NOMO-1 treated with DMSO at 0.1 percent for 48 hours (cell line): ENCODE data around the gene HMGCLL1.

ENCODE experiments used
- DNase-seq: peaks from one replicate; lab custom pipeline; 2025; ENCODE audit not compliant: unreplicated experiment; lab: John Stamatoyannopoulos, UW

The HMGCLL1 gene

GRCh38 chr6:55536391-55536956 is 42.5 kb downstream of the HMGCLL1 start:
- no peak for DNase-seq

GRCh38 chr6:55531496-55531895 is 47.5 kb downstream of the HMGCLL1 start:
- DNase-seq: no peak

GRCh38 chr6:55530931-55531330 is 48.1 kb downstream of the HMGCLL1 start:
- DNase-seq: no peak

DNA sequence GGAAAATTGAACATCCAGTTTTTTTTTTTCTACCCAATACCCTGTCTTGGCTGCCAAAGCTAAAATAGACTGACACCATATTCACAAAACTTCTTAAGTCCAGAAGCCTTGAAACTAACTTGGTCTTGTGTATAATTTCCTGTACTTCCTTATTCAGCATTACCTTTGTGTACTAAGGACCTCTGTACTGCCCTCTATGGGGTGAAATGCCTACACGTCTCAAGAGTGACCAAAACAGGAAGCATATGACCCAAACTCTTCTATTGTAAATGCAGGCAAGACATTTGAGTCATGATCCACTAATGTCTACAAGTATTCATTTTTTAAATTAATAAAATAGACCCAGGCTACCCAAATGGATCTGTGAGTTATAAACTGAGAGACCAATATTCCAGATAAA is 50.4 kb downstream of the HMGCLL1 start:
- DNase-seq: peak; percentile 39

DNA sequence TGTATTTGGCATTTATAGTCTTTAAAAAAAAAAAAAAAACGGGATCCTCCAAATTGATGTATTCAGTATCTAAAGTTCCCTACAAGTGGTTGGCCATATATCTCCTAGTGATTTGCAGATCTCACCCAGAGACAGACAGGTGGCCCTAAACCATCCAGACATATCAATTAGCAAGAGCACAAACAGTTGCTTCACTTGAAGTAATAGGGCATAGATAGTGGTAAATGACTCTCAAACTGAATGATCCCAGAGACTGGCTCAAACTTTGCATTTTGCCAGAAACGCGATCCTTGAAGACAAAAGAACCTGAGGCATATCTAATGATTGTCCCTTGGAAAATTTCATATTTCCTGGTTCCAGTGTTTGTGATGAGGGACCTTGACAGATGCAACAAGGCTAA is 54.6 kb downstream of the HMGCLL1 start:
- DNase-seq: no peak

GRCh38 chr6:55518529-55519060 is 60.4 kb downstream of the HMGCLL1 start:
- DNase-seq: no peak

DNA sequence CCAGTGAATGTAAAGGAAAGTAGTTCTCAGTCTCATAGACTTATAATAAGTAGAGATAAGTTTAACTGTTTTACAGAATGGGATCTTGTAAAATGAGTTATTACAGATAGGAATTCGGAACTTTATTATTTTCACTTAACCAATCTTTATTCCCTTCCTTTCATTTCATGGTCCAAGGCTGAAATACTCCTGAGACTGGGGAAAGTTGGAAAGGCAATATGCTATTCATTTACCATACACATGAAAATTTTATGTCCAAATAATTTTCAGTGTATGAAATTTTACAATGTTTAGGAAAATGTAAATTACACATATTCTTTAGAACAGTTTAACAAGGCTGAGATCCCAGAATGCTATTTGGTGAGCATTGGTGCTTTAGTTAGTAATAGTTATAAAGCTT is 62.3 kb downstream of the HMGCLL1 start:
- DNase-seq: no peak

DNA sequence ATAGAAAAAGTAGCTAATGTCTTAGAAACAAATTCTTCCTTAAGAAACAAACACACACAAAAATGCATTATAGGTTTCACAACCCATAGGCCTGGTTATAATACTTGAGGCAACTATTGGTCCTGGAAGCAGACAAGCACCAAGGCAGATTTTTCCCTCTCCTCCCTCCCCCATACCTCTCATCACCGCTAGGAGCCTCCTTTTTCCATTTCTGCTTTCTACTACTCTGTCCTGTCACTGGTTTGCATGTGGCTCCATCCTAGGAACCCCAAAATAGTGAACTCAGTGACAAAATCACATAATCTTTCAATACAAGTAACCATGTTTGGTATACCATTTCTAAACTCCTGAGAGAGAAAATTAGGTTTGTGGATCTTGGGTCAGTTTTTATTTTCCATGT is 66.1 kb downstream of the HMGCLL1 start:
- no peak for DNase-seq

DNA sequence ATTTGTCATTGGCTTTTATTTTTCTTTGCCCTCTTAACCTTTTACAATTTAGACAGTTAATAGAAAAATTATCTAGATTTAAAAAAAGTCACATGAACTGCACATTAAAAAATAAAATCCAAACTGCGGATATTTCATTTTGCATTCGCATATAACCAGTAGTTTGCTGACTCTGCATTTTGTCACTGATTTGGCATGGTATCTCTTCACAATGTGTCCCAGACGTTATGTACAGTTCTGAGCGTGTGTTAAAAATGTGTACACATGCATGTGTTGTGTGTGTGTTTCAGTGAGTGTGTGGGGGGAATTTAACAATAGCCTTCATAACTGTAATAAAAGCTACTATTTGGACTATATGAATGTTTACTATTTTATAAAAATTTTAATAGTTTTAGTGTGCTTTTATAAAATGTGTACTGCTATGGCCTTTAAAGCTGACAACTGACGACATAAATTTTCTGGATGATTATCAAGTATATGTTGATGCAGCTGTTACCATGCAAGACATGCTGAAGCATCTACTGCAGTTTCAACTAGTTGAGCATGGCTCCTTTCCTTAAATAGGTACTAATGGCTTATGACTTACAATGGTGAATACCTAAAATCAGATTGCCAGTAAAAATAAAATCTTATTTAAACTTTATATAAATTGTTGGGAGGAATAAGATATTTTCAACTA is 67.7 kb downstream of the HMGCLL1 start:
- DNase-seq: no peak

GRCh38 chr6:55499591-55499990 is 79.4 kb downstream of the HMGCLL1 start:
- no peak for DNase-seq

DNA sequence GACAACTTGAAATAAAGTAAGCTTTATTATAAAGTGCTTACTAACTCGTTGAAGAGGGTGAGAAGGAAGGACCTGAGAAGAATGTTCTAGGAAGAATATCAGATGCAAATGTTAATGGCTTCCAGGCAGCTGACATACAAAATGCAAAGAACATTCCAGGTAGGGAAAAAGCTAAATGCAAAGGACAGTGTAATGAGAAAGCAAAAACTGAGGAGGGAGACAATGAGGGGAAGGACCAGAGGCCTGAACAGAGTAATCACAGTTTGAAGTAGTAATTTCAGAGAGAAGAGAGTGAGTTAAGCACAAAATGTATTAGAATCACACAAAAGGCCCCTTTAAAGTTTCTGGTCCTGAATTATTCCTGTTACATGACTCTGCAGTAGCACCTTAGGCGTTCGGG is 81.3 kb downstream of the HMGCLL1 start:
- no peak for DNase-seq

DNA sequence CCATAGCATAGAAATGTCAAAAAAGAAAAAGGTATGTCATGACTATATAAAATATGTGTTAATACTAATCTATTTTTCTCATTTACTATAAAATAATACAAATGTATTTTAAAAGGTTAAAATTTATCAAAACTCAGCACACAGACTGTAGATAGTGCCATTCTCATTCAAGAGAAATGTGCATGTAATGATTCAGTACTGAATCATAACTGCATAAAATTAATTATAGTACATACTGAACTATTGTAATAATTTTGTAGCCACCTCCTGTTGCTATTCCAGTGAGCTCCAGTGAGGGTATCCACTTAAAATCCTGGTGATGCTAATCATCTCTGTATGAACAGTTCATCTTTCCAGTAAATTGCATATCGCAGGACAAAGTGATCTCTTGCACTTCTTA is 82.8 kb downstream of the HMGCLL1 start:
- DNase-seq: no peak

DNA sequence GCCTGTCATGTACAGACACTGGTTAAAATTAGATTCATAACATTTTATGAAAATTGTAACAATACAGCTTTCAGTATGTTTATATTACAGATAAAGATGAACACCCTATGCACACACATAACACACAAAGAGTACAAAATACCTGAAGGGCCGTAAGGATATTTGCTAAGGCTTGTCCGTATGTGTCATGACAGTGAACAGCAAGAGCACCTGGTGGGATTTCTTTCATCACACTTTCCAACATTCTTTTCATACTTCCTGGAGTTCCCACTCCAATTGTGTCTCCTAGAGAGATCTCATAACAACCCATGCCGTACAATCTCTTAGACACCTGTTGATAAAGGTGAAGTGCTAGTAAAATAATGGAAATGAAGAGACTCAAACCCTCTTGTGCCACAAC is 83.7 kb downstream of the HMGCLL1 start:
- DNase-seq: no peak

DNA sequence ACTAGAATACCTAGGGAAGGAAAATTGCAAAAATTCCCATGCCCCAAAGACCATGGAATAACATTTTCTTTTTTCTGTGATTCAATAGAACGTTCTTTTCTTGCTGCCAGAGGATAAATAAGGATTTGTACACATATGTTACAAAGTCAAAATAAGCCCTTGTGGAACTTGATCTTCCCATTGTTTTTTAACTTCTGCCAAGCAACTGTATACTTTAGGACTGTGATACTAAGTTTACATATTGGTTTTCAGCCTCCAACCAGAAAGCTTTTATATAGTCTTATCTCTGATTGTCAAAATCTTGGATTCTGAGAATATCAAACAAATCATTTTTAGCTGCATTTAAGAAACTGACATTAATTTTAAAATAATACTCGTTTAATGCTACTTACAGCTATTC is 84.6 kb downstream of the HMGCLL1 start:
- DNase-seq: no peak

- no peak for DNase-seq
Measured at GRCh38 chr6:55492259-55492658, 86.7 kb downstream of the HMGCLL1 start.

- no peak for DNase-seq
Measured at GRCh38 chr6:55490871-55491270, 88.1 kb downstream of the HMGCLL1 start.

DNA sequence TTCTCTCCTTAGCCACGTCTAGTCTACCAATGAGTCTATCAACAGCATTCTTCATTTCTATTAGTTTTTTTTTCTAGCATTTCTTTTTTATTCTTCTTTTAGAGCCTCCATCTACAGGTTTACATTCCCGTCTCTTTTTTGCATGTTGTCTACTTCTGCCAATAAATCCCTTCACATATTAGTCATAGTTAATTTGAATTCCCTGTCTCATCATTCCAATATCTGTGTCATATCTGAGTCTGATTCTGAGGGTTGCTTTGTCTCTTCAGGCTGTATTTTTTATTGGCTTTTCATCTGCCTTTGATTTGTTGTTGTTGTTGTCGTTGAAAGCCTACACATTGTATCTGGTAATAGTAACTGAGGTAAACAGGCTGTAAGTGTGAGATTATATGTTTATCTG is 104.6 kb downstream of the HMGCLL1 start:
- DNase-seq: no peak

DNA sequence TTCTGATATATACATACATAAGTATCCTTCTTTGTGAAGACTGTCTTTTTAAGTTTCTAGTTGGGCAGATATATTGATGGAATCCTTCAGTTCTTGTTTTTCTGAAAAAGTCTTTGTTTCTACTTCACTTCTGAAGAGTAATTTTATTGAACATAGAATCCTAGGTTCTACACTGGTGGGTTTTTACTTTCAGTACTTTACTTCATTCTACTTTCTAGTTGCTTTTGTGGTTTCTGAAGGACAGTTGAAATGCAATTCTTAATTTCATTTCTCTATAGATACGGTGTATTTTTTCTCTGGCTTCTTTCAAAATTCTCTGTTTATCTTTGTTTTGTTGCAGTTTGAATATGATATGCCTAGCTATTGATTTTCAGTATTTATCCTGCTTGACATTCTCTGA is 105.3 kb downstream of the HMGCLL1 start:
- no peak for DNase-seq

DNA sequence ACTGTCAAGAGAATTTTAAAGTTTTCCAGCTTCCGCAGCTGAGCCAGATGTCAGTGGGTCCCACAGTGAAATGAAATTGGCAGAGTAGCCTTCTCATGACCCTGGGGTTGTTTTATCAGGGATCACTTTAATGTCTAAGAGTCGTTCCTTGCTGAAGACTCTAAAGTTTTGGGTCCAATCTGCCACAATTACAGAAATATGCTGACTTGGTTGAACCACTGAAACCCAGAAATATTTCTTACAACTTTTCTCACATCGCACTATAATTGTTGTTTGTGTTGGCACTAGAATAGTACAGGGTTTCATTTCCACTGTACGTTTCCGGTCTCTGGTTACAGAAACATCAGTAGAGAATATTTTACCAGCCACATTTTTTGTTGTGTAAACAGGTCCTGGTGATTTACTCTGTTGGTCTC is 109.0 kb downstream of the HMGCLL1 start:
- no peak for DNase-seq

DNA sequence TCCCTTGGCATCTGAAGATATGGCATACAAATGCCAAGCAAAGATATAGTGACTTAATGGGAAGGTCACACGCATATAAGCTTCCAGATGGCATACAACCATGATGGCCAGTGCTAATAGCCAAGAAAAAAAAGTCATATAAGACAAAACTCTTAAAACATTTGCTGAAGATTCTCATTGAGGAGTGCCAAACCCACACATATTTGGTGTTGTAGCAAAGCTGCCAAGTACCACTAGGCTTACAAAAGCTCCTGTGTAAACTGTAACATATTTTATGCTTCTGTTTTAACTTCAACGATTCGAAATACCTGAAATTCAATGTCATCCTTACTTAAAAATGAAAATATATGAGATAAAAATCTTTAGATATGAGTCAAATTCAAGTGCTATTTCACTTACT is 123.0 kb downstream of the HMGCLL1 start:
- no peak for DNase-seq

- DNase-seq: no peak
Measured at GRCh38 chr6:55450005-55450404, 129.0 kb downstream of the HMGCLL1 start.

GRCh38 chr6:55449225-55449624 is 129.8 kb downstream of the HMGCLL1 start:
- DNase-seq: no peak

GRCh38 chr6:55448451-55448850 is 130.5 kb downstream of the HMGCLL1 start:
- DNase-seq: no peak
